Mesenchymal stem cell (in vitro differentiated cells and primary cell): ENCODE measurements around the gene CEP128.

Source experiments
- DNase-seq: peaks from one replicate; pipeline ENCODE4 v3.0.0-alpha.2; 2013
- H2AFZ ChIP-seq: one replicate; pipeline ENCODE4 v1.6.1; 2013; ENCODE audit warnings: low read depth, mild to moderate bottlenecking, control low read depth, inconsistent platforms, low read length, moderate library complexity
- H2AK5ac ChIP-seq: 2 replicates; pipeline ENCODE4 v1.6.1; 2013; ENCODE audit warnings: low read length, moderate library complexity, mild to moderate bottlenecking, inconsistent platforms; ENCODE audit not compliant: severe bottlenecking
- H2BK120ac ChIP-seq: one replicate; pipeline ENCODE4 v1.6.1; 2013; ENCODE audit warnings: low read depth, mild to moderate bottlenecking, inconsistent platforms, low read length, moderate library complexity
- H2BK12ac ChIP-seq, 2 experiments: one replicate each; pipeline ENCODE4 v1.6.1; 2013; ENCODE audit warnings: inconsistent platforms in 2 of 2, low read length in 2 of 2, mild to moderate bottlenecking in 2 of 2, moderate library complexity in 2 of 2, control low read depth in 1 of 2
- H2BK15ac ChIP-seq: one replicate; pipeline ENCODE4 v1.6.1; 2013; ENCODE audit warnings: mild to moderate bottlenecking, low read depth, inconsistent platforms; ENCODE audit not compliant: poor library complexity, severe bottlenecking
- H2BK5ac ChIP-seq: 2 replicates; pipeline ENCODE4 v1.6.1; 2013; ENCODE audit warnings: low read depth, mild to moderate bottlenecking, low read length, control low read depth, inconsistent platforms; ENCODE audit not compliant: poor library complexity, severe bottlenecking
- H3K14ac ChIP-seq, 2 experiments: one replicate each; pipeline ENCODE4 v1.6.1; 2013; ENCODE audit warnings: inconsistent platforms in 2 of 2, low read length in 2 of 2, control low read depth in 1 of 2, mild to moderate bottlenecking in 1 of 2, moderate library complexity in 1 of 2
- H3K18ac ChIP-seq, 2 experiments: one replicate each; pipeline ENCODE4 v1.6.1; 2013; ENCODE audit warnings: inconsistent platforms in 2 of 2, low read length in 2 of 2, control low read depth in 1 of 2, low read depth in 1 of 2, mild to moderate bottlenecking in 1 of 2
- H3K23ac ChIP-seq, 2 experiments: one replicate each; pipeline ENCODE4 v1.6.1; 2013; ENCODE audit warnings: inconsistent platforms in 2 of 2, low read length in 2 of 2, mild to moderate bottlenecking in 2 of 2, moderate library complexity in 2 of 2, control low read depth in 1 of 2
- H3K27ac ChIP-seq: 2 replicates; pipeline ENCODE4 v1.5.1; 2013; ENCODE audit warnings: mild to moderate bottlenecking, moderate library complexity, low read length, control low read depth, inconsistent platforms; ENCODE audit not compliant: poor library complexity, severe bottlenecking
- H3K27me3 ChIP-seq, 2 experiments: 2 replicates each; pipeline versions ENCODE4 v1.6.1 to v1.7.0; 2013; ENCODE audit warnings: low read length in 2 of 2, mild to moderate bottlenecking in 2 of 2, moderate library complexity in 2 of 2, control low read depth in 1 of 2, inconsistent platforms in 1 of 2; ENCODE audit not compliant: control insufficient read depth in 1 of 2, insufficient read depth in 1 of 2
- H3K36me3 ChIP-seq, 2 experiments: 2 replicates each; pipeline versions ENCODE4 v1.6.1 to v1.7.0; 2013; ENCODE audit warnings: low read length in 2 of 2, control low read depth in 1 of 2, inconsistent platforms in 1 of 2, low read depth in 1 of 2, mild to moderate bottlenecking in 1 of 2; ENCODE audit not compliant: insufficient read depth in 2 of 2, control insufficient read depth in 1 of 2
- H3K4ac ChIP-seq, 2 experiments: one replicate each; pipeline ENCODE4 v1.6.1; 2013; ENCODE audit warnings: inconsistent platforms in 2 of 2, low read length in 2 of 2, mild to moderate bottlenecking in 2 of 2, moderate library complexity in 2 of 2, control low read depth in 1 of 2, low read depth in 1 of 2
- H3K4me1 ChIP-seq: 2 replicates; pipeline ENCODE4 v1.6.1; 2013; ENCODE audit warnings: low read depth, low read length, control low read depth; ENCODE audit not compliant: control insufficient read depth, insufficient read depth
- H3K4me2 ChIP-seq: 2 replicates; pipeline ENCODE4 v1.6.1; 2013; ENCODE audit warnings: low read length, mild to moderate bottlenecking, inconsistent platforms; ENCODE audit not compliant: poor library complexity, severe bottlenecking
- H3K4me3 ChIP-seq, 2 experiments: 2 replicates each; pipeline versions ENCODE4 v1.5.1 to v1.7.0; 2013; ENCODE audit warnings: low read length in 2 of 2, mild to moderate bottlenecking in 2 of 2, control low read depth in 1 of 2, low read depth in 1 of 2; ENCODE audit not compliant: insufficient read depth in 1 of 2
- H3K79me1 ChIP-seq: replicated peaks from 2 replicates; pipeline ENCODE4 v1.6.1; 2013; ENCODE audit warnings: mild to moderate bottlenecking, control low read depth, low read length, inconsistent platforms; ENCODE audit not compliant: poor library complexity, severe bottlenecking
- H3K9ac ChIP-seq: 2 replicates; pipeline ENCODE4 v1.7.0; 2013; ENCODE audit warnings: mild to moderate bottlenecking, low read length, moderate library complexity
- H3K9me3 ChIP-seq: 2 replicates; pipeline ENCODE4 v1.7.0; 2013; ENCODE audit warnings: mild to moderate bottlenecking, low read length; ENCODE audit not compliant: control insufficient read depth
- H4K8ac ChIP-seq: one replicate; pipeline ENCODE4 v1.6.1; 2013; ENCODE audit warnings: inconsistent platforms, mild to moderate bottlenecking, low read length, moderate library complexity
- H4K91ac ChIP-seq: one replicate; pipeline ENCODE4 v1.6.1; 2013; ENCODE audit warnings: mild to moderate bottlenecking, low read length, inconsistent platforms
- WGBS: methylation state at CpG from one replicate; pipeline ENCODE4 v1.1.7; 2013; ENCODE audit warnings: mixed read lengths; 5-methylcytosine and 5-hydroxymethylcytosine counted together

CEP128 gene

GRCh38 chr14:80608563-80608962, 333.0 kb downstream of the CEP128 start:
- Histone ChIP-seq H2BK15ac (no peak overlapping the region), H3K27ac (no peak overlapping the region), H3K4ac (peak overlapping the region in 1 of 2 experiments; percentile 32), H3K9ac (no peak overlapping the region), H3K36me3 (no peaks in the 10 kb centered on the region), H2AFZ (no peak overlapping the region), H2BK120ac (no peak overlapping the region), H3K23ac (no peak overlapping the region), H3K79me1 (no peaks in the 10 kb centered on the region), H2AK5ac (no peak overlapping the region), H4K8ac (no peak overlapping the region), H4K91ac (no peak overlapping the region), H3K9me3 (no peaks in the 10 kb centered on the region), H2BK12ac (no peak overlapping the region), H2BK5ac (no peak overlapping the region), H3K14ac (no peak overlapping the region), H3K4me1 (no peaks in the 10 kb centered on the region), H3K4me2 (no peak overlapping the region), H3K4me3 (no peak overlapping the region), H3K27me3 (no peaks in the 10 kb centered on the region), H3K18ac (peak overlapping the region in 1 of 2 experiments; percentile 28)
- 100% methylated on average over 1 of the region's 1 CpG for WGBS
- no peak for DNase-seq

GRCh38 chr14:80607430-80608190, 333.9 kb downstream of the CEP128 start:
- 89% methylated on average over 5 of the region's 5 CpGs for WGBS
- peak; percentile 44 for DNase-seq
- H3K4ac ChIP-seq: no peak overlapping the region
- H2AFZ ChIP-seq: no peak overlapping the region
- H3K79me1 ChIP-seq: no peaks in the 10 kb centered on the region
- H4K91ac ChIP-seq: no peak overlapping the region
- peak overlapping the region; percentile 12 to 85 for H2BK12ac ChIP-seq
- H2BK15ac ChIP-seq: peak overlapping the region; percentile 62
- H3K4me3 ChIP-seq: no peak overlapping the region
- no peaks in the 10 kb centered on the region for H3K4me1 ChIP-seq
- H2BK5ac ChIP-seq: no peak overlapping the region
- peak overlapping the region; percentile 25 to 41 for H3K18ac ChIP-seq
- no peaks in the 10 kb centered on the region for H3K36me3 ChIP-seq
- H3K14ac ChIP-seq: no peak overlapping the region
- no peak overlapping the region for H3K23ac ChIP-seq
- H3K4me2 ChIP-seq: no peak overlapping the region
- H2BK120ac ChIP-seq: no peak overlapping the region
- no peak overlapping the region for H3K27ac ChIP-seq
- H4K8ac ChIP-seq: no peak overlapping the region
- H3K9ac ChIP-seq: no peak overlapping the region
- H2AK5ac ChIP-seq: no peak overlapping the region
- H3K27me3 ChIP-seq: no peaks in the 10 kb centered on the region
- H3K9me3 ChIP-seq: no peaks in the 10 kb centered on the region

GRCh38 chr14:80606347-80606772, 335.2 kb downstream of the CEP128 start:
- H3K4me3 ChIP-seq: no peak overlapping the region
- no peak overlapping the region for H2BK12ac ChIP-seq
- H2AFZ ChIP-seq: no peak overlapping the region
- no peak overlapping the region for H3K23ac ChIP-seq
- no peaks in the 10 kb centered on the region for H3K4me1 ChIP-seq
- H3K4ac ChIP-seq: no peak overlapping the region
- no peaks in the 10 kb centered on the region for H3K36me3 ChIP-seq
- no peak overlapping the region for H3K9ac ChIP-seq
- H2BK120ac ChIP-seq: no peak overlapping the region
- H4K91ac ChIP-seq: no peak overlapping the region
- H3K4me2 ChIP-seq: no peak overlapping the region
- no peak overlapping the region for H3K14ac ChIP-seq
- H3K27ac ChIP-seq: no peak overlapping the region
- no peak overlapping the region for H2AK5ac ChIP-seq
- H3K9me3 ChIP-seq: no peaks in the 10 kb centered on the region
- H3K79me1 ChIP-seq: no peaks in the 10 kb centered on the region
- H4K8ac ChIP-seq: no peak overlapping the region
- H3K18ac ChIP-seq: no peak overlapping the region
- DNase-seq: peak; percentile 33
- H3K27me3 ChIP-seq: no peaks in the 10 kb centered on the region
- no peak overlapping the region for H2BK15ac ChIP-seq
- H2BK5ac ChIP-seq: no peak overlapping the region

- Histone ChIP-seq H4K91ac (no peak overlapping the region), H3K4me3 (no peak overlapping the region), H3K4ac (no peak overlapping the region), H3K9me3 (no peaks in the 10 kb centered on the region), H3K27ac (no peak overlapping the region), H4K8ac (no peak overlapping the region), H2BK120ac (no peak overlapping the region), H2BK15ac (no peak overlapping the region), H2AK5ac (no peak overlapping the region), H3K18ac (no peak overlapping the region), H2AFZ (no peak overlapping the region), H3K14ac (no peak overlapping the region), H3K36me3 (no peaks in the 10 kb centered on the region), H2BK12ac (no peak overlapping the region), H3K9ac (no peak overlapping the region), H3K4me2 (no peak overlapping the region), H3K79me1 (no peaks in the 10 kb centered on the region), H3K23ac (no peak overlapping the region), H3K4me1 (no peaks in the 10 kb centered on the region), H2BK5ac (no peak overlapping the region), H3K27me3 (no peaks in the 10 kb centered on the region)
- no peak for DNase-seq
These were observed 336.0 kb downstream of the CEP128 start for GRCh38 chr14:80605536-80605935.
